Fibroblast of lung (primary cell): ENCODE results near the gene CELF2.

ENCODE experiments used
- CTCF ChIP-seq, 2 donors: IDR thresholded peaks in 1 of 2; conservative IDR thresholded peaks in 1 of 2; 1 replicate in 1 of 2; 2 replicates in 1 of 2; pipeline ENCODE4 v1.5.1; 2011 to 2012; ENCODE audit warnings: low read length in 2 of 2, control low read depth in 1 of 2, inconsistent platforms in 1 of 2, low read depth in 1 of 2, mild to moderate bottlenecking in 1 of 2
- EZH2 ChIP-seq: IDR thresholded peaks from 2 replicates; pipeline ENCODE4 v1.5.1; 2012; ENCODE audit warnings: low read length, control low read depth, mild to moderate bottlenecking; ENCODE audit errors: missing control alignments

GRCh38 chr10:11046776-11047160 lies 29.1 kb downstream of the CELF2 start:
- TF ChIP-seq CTCF (conservative IDR thresholded peaks at IDR 0.05 in 1 of 2, IDR thresholded peaks at IDR 0.05 in 1 of 2; ENCODE audit: low read depth in 1 of 2, low read length in 2 of 2) (no peak), EZH2 (no peak)
